ENCODE measurements around the gene SPECC1. TPM values are rescaled to one million over a fixed set of nuclear protein-coding genes. Genes with fewer than 3 reads are reported as not detected.

SPECC1 gene
- total and polyA plus RNA-seq, 2 donors = 7.6 to 9.3 TPM

GRCh38 chr17:20210614-20211013 is 201.5 kb downstream of the SPECC1 start:
- WGBS = 97% methylated on average over 8 of the region's 8 CpGs
- H3K9me3 ChIP-seq (ENCODE audit: control insufficient read depth in 2 of 2, insufficient read depth in 1 of 2, low read length in 1 of 2) = no peaks in the 10 kb centered on the region
- no peak overlapping the region for H3K27ac ChIP-seq (ENCODE audit: low read depth in 1 of 2, low read length in 1 of 2)
- H3K4me3 ChIP-seq (ENCODE audit: low read length in 2 of 2) = no peak overlapping the region
- peaks cover 0 to 4% of the 10 kb centered on the region in 2 donors for H3K4me1 ChIP-seq (ENCODE audit: control insufficient read depth in 2 of 2, insufficient read depth in 2 of 2, low read length in 2 of 2)
- no peak for DNase-seq (ENCODE audit: low read depth in 6 of 9, low spot score in 9 of 9)
- no peaks in the 10 kb centered on the region for H3K36me3 ChIP-seq (ENCODE audit: control insufficient read depth in 2 of 2, insufficient read depth in 2 of 2, low read length in 1 of 2)
- H3K27me3 ChIP-seq (ENCODE audit: control insufficient read depth in 2 of 2, insufficient read depth in 1 of 2, low read length in 1 of 2) = no peaks in the 10 kb centered on the region

GRCh38 chr17:20211246-20211645 is 202.1 kb downstream of the SPECC1 start:
- DNase-seq (ENCODE audit: low read depth in 6 of 9, low spot score in 9 of 9) = no peak
- Histone ChIP-seq H3K9me3 (ENCODE audit: control insufficient read depth in 2 of 2, insufficient read depth in 1 of 2, low read length in 1 of 2) (no peaks in the 10 kb centered on the region), H3K27me3 (ENCODE audit: control insufficient read depth in 2 of 2, insufficient read depth in 1 of 2, low read length in 1 of 2) (no peaks in the 10 kb centered on the region), H3K4me3 (ENCODE audit: low read length in 2 of 2) (no peak overlapping the region), H3K36me3 (ENCODE audit: control insufficient read depth in 2 of 2, insufficient read depth in 2 of 2, low read length in 1 of 2) (no peaks in the 10 kb centered on the region), H3K4me1 (ENCODE audit: control insufficient read depth in 2 of 2, insufficient read depth in 2 of 2, low read length in 2 of 2) (no peaks in the 10 kb centered on the region), H3K27ac (ENCODE audit: low read depth in 1 of 2, low read length in 1 of 2) (no peak overlapping the region)
- 92% methylated on average over 3 of the region's 3 CpGs for WGBS

DNA sequence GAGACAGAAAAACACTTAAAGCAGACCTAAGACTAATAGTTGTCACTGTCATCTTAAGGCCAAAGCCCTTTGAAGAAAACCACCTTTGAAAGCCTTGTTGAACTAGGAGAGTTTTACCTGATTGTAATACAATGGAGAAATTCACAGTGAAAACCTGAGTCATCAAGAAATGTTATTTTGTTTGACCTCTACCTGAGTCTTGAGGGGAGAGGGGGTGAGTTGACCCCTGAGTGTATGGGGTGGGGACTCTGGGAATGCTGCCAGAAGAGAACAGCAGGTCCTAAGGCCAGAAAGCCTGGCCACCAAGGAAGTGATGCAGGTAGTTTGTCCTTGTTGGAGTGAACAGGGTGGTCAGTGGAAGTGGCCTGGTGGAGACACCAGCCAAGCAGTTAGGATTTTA is 204.3 kb downstream of the SPECC1 start:
- Histone ChIP-seq H3K4me3 (ENCODE audit: low read length in 2 of 2) (no peak overlapping the region), H3K27ac (ENCODE audit: low read depth in 1 of 2, low read length in 1 of 2) (no peak overlapping the region), H3K27me3 (ENCODE audit: control insufficient read depth in 2 of 2, insufficient read depth in 1 of 2, low read length in 1 of 2) (no peaks in the 10 kb centered on the region), H3K36me3 (ENCODE audit: control insufficient read depth in 2 of 2, insufficient read depth in 2 of 2, low read length in 1 of 2) (no peaks in the 10 kb centered on the region), H3K9me3 (ENCODE audit: control insufficient read depth in 2 of 2, insufficient read depth in 1 of 2, low read length in 1 of 2) (no peaks in the 10 kb centered on the region), H3K4me1 (ENCODE audit: control insufficient read depth in 2 of 2, insufficient read depth in 2 of 2, low read length in 2 of 2) (no peaks in the 10 kb centered on the region)
- DNase-seq (ENCODE audit: low read depth in 6 of 9, low spot score in 9 of 9) = no peak

DNA sequence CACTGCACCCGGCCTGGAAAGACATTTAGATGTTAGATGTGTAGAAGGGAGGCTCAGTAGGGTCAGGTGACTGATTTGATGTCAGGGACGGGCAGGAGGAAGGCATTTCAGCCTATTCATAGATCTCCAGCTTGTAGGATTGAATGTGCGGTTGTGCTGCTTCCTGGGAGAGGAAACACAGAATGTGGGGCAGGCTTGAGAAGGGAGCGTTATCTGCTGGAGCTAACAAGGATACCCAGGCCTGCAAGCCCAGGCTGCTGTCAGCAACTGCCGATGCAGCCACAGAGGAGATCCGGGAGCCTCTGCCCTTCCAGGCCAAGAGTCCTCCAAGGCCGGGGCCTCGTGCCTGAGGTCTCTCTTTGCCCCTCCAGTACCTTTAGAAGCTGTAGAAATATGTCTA is 205.6 kb downstream of the SPECC1 start:
- DNase-seq (ENCODE audit: low read depth in 6 of 9, low spot score in 9 of 9) = no peak
- Histone ChIP-seq H3K4me3 (ENCODE audit: low read length in 2 of 2) (no peak overlapping the region), H3K27ac (ENCODE audit: low read depth in 1 of 2, low read length in 1 of 2) (no peak overlapping the region), H3K4me1 (ENCODE audit: control insufficient read depth in 2 of 2, insufficient read depth in 2 of 2, low read length in 2 of 2) (no peaks in the 10 kb centered on the region), H3K27me3 (ENCODE audit: control insufficient read depth in 2 of 2, insufficient read depth in 1 of 2, low read length in 1 of 2) (no peaks in the 10 kb centered on the region), H3K36me3 (ENCODE audit: control insufficient read depth in 2 of 2, insufficient read depth in 2 of 2, low read length in 1 of 2) (no peaks in the 10 kb centered on the region), H3K9me3 (ENCODE audit: control insufficient read depth in 2 of 2, insufficient read depth in 1 of 2, low read length in 1 of 2) (no peaks in the 10 kb centered on the region)
- WGBS = 96% methylated on average over 8 of the region's 8 CpGs

DNA sequence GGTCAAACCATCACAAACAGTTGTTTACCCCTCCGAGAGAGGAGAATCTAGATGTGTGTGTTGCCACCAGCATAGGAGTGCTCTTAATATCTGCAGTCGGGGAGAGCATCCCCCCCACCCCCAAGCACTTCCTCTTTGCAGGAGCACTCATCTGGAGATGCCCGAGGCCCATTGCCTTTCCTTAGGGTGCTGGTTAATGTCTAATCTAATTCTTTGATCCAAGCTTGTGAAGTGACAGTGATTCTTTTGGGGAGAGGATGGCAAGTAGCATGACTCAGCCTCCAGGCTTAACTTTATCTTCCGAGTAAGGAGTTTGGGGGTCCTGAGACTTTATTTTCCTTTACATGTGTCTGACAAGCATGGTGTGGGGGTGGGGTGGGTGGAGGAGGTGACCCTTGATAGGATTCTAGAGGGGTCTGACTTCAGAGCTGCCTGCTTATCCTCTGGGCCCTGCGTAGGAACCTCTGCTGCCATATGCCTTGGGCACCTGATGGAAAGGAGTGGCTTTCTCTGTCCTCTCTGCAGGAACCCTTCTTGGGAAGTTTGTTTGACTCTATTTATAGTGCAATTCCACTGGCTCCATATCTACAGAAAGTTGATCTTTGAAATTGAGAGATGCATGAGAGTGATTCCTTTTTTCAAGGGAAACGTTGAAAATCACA is 207.1 kb downstream of the SPECC1 start:
- no peaks in the 10 kb centered on the region for H3K4me1 ChIP-seq (ENCODE audit: control insufficient read depth in 2 of 2, insufficient read depth in 2 of 2, low read length in 2 of 2)
- H3K9me3 ChIP-seq (ENCODE audit: control insufficient read depth in 2 of 2, insufficient read depth in 1 of 2, low read length in 1 of 2) = no peaks in the 10 kb centered on the region
- no peaks in the 10 kb centered on the region for H3K36me3 ChIP-seq (ENCODE audit: control insufficient read depth in 2 of 2, insufficient read depth in 2 of 2, low read length in 1 of 2)
- H3K4me3 ChIP-seq (ENCODE audit: low read length in 2 of 2) = no peak overlapping the region
- no peaks in the 10 kb centered on the region for H3K27me3 ChIP-seq (ENCODE audit: control insufficient read depth in 2 of 2, insufficient read depth in 1 of 2, low read length in 1 of 2)
- DNase-seq (ENCODE audit: low read depth in 6 of 9, low spot score in 9 of 9) = no peak
- H3K27ac ChIP-seq (ENCODE audit: low read depth in 1 of 2, low read length in 1 of 2) = no peak overlapping the region
- 93% methylated on average over 6 of the region's 6 CpGs for WGBS

DNA sequence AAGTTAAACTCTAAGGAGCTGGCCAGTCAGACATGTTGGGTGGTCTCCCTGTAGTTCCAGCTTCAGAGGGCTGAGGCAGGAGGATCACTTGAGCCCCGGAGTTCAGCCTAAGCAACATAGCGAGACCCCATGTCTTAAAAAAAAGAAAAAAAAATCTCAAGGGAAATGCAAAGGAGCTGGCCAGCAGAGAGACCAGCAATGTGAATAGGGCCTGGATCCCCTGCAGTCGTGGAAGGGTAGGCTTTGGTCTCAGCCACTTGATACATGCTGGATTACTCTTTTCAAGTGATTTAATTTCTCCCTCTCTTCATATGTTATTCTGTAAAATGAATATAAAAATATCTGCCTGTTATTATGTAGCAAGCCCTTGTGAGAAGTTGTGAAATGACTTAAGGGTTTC is 207.7 kb downstream of the SPECC1 start:
- Histone ChIP-seq H3K27ac (ENCODE audit: low read depth in 1 of 2, low read length in 1 of 2) (no peak overlapping the region), H3K4me3 (ENCODE audit: low read length in 2 of 2) (no peak overlapping the region), H3K4me1 (ENCODE audit: control insufficient read depth in 2 of 2, insufficient read depth in 2 of 2, low read length in 2 of 2) (no peaks in the 10 kb centered on the region), H3K27me3 (ENCODE audit: control insufficient read depth in 2 of 2, insufficient read depth in 1 of 2, low read length in 1 of 2) (no peaks in the 10 kb centered on the region), H3K9me3 (ENCODE audit: control insufficient read depth in 2 of 2, insufficient read depth in 1 of 2, low read length in 1 of 2) (no peaks in the 10 kb centered on the region), H3K36me3 (ENCODE audit: control insufficient read depth in 2 of 2, insufficient read depth in 2 of 2, low read length in 1 of 2) (no peaks in the 10 kb centered on the region)
- no peak for DNase-seq (ENCODE audit: low read depth in 6 of 9, low spot score in 9 of 9)
- WGBS = 95% methylated on average over 3 of the region's 3 CpGs

DNA sequence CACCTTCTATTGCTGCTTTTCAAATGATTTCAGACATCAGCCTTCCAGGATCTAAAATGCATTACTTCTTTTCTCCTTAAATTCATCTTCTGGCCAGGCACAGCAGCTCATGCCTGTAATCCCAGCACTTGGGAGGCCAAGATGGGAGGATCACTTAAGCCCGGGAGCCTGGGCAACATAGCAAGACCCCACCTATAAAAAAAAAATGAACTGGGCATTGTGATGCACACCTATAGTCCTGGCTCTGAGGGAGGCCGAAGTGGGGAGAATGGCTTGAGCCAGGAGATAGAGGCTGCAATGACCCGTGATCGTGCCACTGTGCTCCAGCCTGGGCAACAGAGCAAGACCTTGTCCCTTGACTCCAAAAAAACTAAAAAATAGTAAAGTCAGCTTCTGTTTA is 208.5 kb downstream of the SPECC1 start:
- Histone ChIP-seq H3K4me3 (ENCODE audit: low read length in 2 of 2) (no peak overlapping the region), H3K27ac (ENCODE audit: low read depth in 1 of 2, low read length in 1 of 2) (no peak overlapping the region), H3K4me1 (ENCODE audit: control insufficient read depth in 2 of 2, insufficient read depth in 2 of 2, low read length in 2 of 2) (no peaks in the 10 kb centered on the region), H3K36me3 (ENCODE audit: control insufficient read depth in 2 of 2, insufficient read depth in 2 of 2, low read length in 1 of 2) (no peaks in the 10 kb centered on the region), H3K27me3 (ENCODE audit: control insufficient read depth in 2 of 2, insufficient read depth in 1 of 2, low read length in 1 of 2) (no peaks in the 10 kb centered on the region), H3K9me3 (ENCODE audit: control insufficient read depth in 2 of 2, insufficient read depth in 1 of 2, low read length in 1 of 2) (no peaks in the 10 kb centered on the region)
- no peak for DNase-seq (ENCODE audit: low read depth in 6 of 9, low spot score in 9 of 9)
- 97% methylated on average over 4 of the region's 4 CpGs for WGBS

- 94% methylated on average over 3 of the region's 3 CpGs for WGBS
- no peaks in the 10 kb centered on the region for H3K27me3 ChIP-seq (ENCODE audit: control insufficient read depth in 2 of 2, insufficient read depth in 1 of 2, low read length in 1 of 2)
- no peak overlapping the region for H3K4me3 ChIP-seq (ENCODE audit: low read length in 2 of 2)
- H3K27ac ChIP-seq (ENCODE audit: low read depth in 1 of 2, low read length in 1 of 2) = no peak overlapping the region
- no peaks in the 10 kb centered on the region for H3K9me3 ChIP-seq (ENCODE audit: control insufficient read depth in 2 of 2, insufficient read depth in 1 of 2, low read length in 1 of 2)
- H3K36me3 ChIP-seq (ENCODE audit: control insufficient read depth in 2 of 2, insufficient read depth in 2 of 2, low read length in 1 of 2) = no peaks in the 10 kb centered on the region
- no peak for DNase-seq (ENCODE audit: low read depth in 6 of 9, low spot score in 9 of 9)
- H3K4me1 ChIP-seq (ENCODE audit: control insufficient read depth in 2 of 2, insufficient read depth in 2 of 2, low read length in 2 of 2) = no peaks in the 10 kb centered on the region
Measured at GRCh38 chr17:20218272-20218671, 209.1 kb downstream of the SPECC1 start.

DNA sequence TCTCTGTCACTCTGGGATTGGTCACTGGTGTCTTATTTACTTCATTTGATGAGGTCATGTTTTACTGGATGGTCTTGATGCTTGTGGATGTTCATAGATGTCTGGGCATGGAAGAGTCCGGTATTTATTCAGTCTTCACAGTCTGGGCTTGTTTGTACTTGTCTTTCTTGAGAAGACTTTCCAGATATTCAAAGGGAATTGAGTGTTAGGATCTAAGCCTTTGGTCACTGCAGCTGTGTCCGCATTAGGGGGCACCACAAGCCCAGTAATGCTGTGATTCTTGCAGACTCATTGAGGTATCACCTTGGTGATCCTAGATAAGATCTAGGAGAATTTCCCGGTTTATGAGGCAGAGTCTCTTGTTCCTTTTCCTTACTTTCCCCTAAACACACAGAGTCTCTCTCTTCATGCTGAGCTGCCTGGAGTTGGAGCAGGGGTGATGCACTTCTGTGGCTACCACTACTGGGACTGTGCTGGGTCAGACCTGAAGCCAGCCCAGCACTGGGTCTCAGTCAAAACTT is 214.7 kb downstream of the SPECC1 start:
- H3K9me3 ChIP-seq (ENCODE audit: control insufficient read depth in 2 of 2, insufficient read depth in 1 of 2, low read length in 1 of 2) = no peaks in the 10 kb centered on the region
- no peaks in the 10 kb centered on the region for H3K27me3 ChIP-seq (ENCODE audit: control insufficient read depth in 2 of 2, insufficient read depth in 1 of 2, low read length in 1 of 2)
- no peak for DNase-seq (ENCODE audit: low read depth in 6 of 9, low spot score in 9 of 9)
- WGBS = 83% methylated on average over 3 of the region's 3 CpGs
- H3K4me1 ChIP-seq (ENCODE audit: control insufficient read depth in 2 of 2, insufficient read depth in 2 of 2, low read length in 2 of 2) = peaks cover 0 to 6% of the 10 kb centered on the region in 2 donors
- H3K27ac ChIP-seq (ENCODE audit: low read depth in 1 of 2, low read length in 1 of 2) = no peak overlapping the region
- no peaks in the 10 kb centered on the region for H3K36me3 ChIP-seq (ENCODE audit: control insufficient read depth in 2 of 2, insufficient read depth in 2 of 2, low read length in 1 of 2)
- H3K4me3 ChIP-seq (ENCODE audit: low read length in 2 of 2) = no peak overlapping the region
